H7 (cell line): ENCODE measurements around the gene DSG3. TPM values are rescaled to one million over a fixed set of nuclear protein-coding genes. Genes with fewer than 3 reads are reported as not detected.

ENCODE experiments used
- DNase-seq: peaks from one replicate; pipeline ENCODE4 v3.0.0; 2012
- H3K27me3 ChIP-seq: 2 replicates; pipeline ENCODE4 v1.6.0; 2011; ENCODE audit warnings: mild to moderate bottlenecking, low read length; ENCODE audit not compliant: control insufficient read depth, insufficient read depth
- H3K36me3 ChIP-seq: replicated peaks from 2 replicates; pipeline ENCODE4 v1.5.1; 2011; ENCODE audit warnings: low read length; ENCODE audit not compliant: control insufficient read depth, insufficient read depth
- H3K4me3 ChIP-seq: 2 replicates; pipeline ENCODE4 v1.5.1; 2011; ENCODE audit warnings: low read depth, mild to moderate bottlenecking, control low read depth, low read length, moderate library complexity; ENCODE audit not compliant: insufficient read depth
- total RNA-seq: library from RNA; depleted of rRNA; stranded (reverse); fragments of >200 nt; shearing (Covaris generic); gene quantifications from 2 replicates; pipeline ENCODE4 v1.2.3, GENCODE V29; 2014; rRNA removed

The DSG3 gene
- not detected in 2 replicates for total RNA-seq

GRCh38 chr18:31447530-31448191, at the start of gene DSG3:
DSG3 (plus strand) TSS chr18:31447741; CDS start chr18:31447878, 137 bp downstream.
- no peak within 1 kb of the TSS for H3K4me3 ChIP-seq
- no peak for DNase-seq
- H3K27me3 ChIP-seq, result no peaks in the 10 kb centered on the region
- H3K36me3 ChIP-seq, result no peaks in the 10 kb centered on the region

GRCh38 chr18:31398191-31398590, 49.4 kb upstream of the DSG3 start:
- Histone ChIP-seq H3K4me3 (no peak overlapping the region), H3K36me3 (no peaks in the 10 kb centered on the region), H3K27me3 (no peaks in the 10 kb centered on the region)
- DNase-seq, result no peak

- Histone ChIP-seq H3K27me3 (no peaks in the 10 kb centered on the region), H3K4me3 (no peak overlapping the region), H3K36me3 (no peaks in the 10 kb centered on the region)
- no peak for DNase-seq
Measured at GRCh38 chr18:31399306-31400032, 48.1 kb upstream of the DSG3 start.

- Histone ChIP-seq H3K27me3 (no peaks in the 10 kb centered on the region), H3K36me3 (no peaks in the 10 kb centered on the region), H3K4me3 (no peak overlapping the region)
- DNase-seq, result no peak
Measured at GRCh38 chr18:31401156-31402025, 46.1 kb upstream of the DSG3 start.

GRCh38 chr18:31402026-31402373, 45.5 kb upstream of the DSG3 start:
- DNase-seq, result no peak
- no peaks in the 10 kb centered on the region for H3K36me3 ChIP-seq
- no peak overlapping the region for H3K4me3 ChIP-seq
- no peaks in the 10 kb centered on the region for H3K27me3 ChIP-seq

GRCh38 chr18:31403409-31403808, 44.1 kb upstream of the DSG3 start:
- no peak for DNase-seq
- H3K27me3 ChIP-seq, result no peaks in the 10 kb centered on the region

GRCh38 chr18:31407649-31408048, 39.9 kb upstream of the DSG3 start:
- H3K27me3 ChIP-seq, result no peaks in the 10 kb centered on the region
- H3K4me3 ChIP-seq, result no peak overlapping the region
- no peaks in the 10 kb centered on the region for H3K36me3 ChIP-seq
- no peak for DNase-seq

More at GRCh38 chr18:31403409-31403808, 44.1 kb upstream of the DSG3 start:
- H3K36me3 ChIP-seq, result no peaks in the 10 kb centered on the region
- no peak overlapping the region for H3K4me3 ChIP-seq

- DNase-seq, result no peak
- no peak overlapping the region for H3K4me3 ChIP-seq
- no peaks in the 10 kb centered on the region for H3K36me3 ChIP-seq
Measured at GRCh38 chr18:31409276-31409675, 38.3 kb upstream of the DSG3 start.

GRCh38 chr18:31410716-31411483, 36.6 kb upstream of the DSG3 start:
- Histone ChIP-seq H3K36me3 (no peaks in the 10 kb centered on the region), H3K27me3 (no peaks in the 10 kb centered on the region)
- DNase-seq, result peak; percentile 13

More at GRCh38 chr18:31409276-31409675, 38.3 kb upstream of the DSG3 start:
- H3K27me3 ChIP-seq, result no peaks in the 10 kb centered on the region

GRCh38 chr18:31413137-31413536, 34.4 kb upstream of the DSG3 start:
- Histone ChIP-seq H3K27me3 (no peaks in the 10 kb centered on the region), H3K4me3 (no peak overlapping the region), H3K36me3 (no peaks in the 10 kb centered on the region)
- DNase-seq, result no peak

More at GRCh38 chr18:31410716-31411483, 36.6 kb upstream of the DSG3 start:
- H3K4me3 ChIP-seq, result no peak overlapping the region

GRCh38 chr18:31417850-31418249, 29.7 kb upstream of the DSG3 start:
- no peak overlapping the region for H3K4me3 ChIP-seq
- no peak for DNase-seq
- no peaks in the 10 kb centered on the region for H3K36me3 ChIP-seq
- H3K27me3 ChIP-seq, result no peaks in the 10 kb centered on the region

GRCh38 chr18:31419457-31419932, 28.0 kb upstream of the DSG3 start:
- Histone ChIP-seq H3K36me3 (no peaks in the 10 kb centered on the region), H3K4me3 (no peak overlapping the region), H3K27me3 (no peaks in the 10 kb centered on the region)
- no peak for DNase-seq

GRCh38 chr18:31420032-31420431, 27.5 kb upstream of the DSG3 start:
- no peaks in the 10 kb centered on the region for H3K36me3 ChIP-seq
- no peak for DNase-seq
- no peaks in the 10 kb centered on the region for H3K27me3 ChIP-seq
- no peak overlapping the region for H3K4me3 ChIP-seq

- no peak for DNase-seq
- Histone ChIP-seq H3K27me3 (no peaks in the 10 kb centered on the region), H3K4me3 (no peak overlapping the region)
Measured at GRCh38 chr18:31420524-31420923, 27.0 kb upstream of the DSG3 start.

More at GRCh38 chr18:31420524-31420923, 27.0 kb upstream of the DSG3 start:
- no peaks in the 10 kb centered on the region for H3K36me3 ChIP-seq
